HG03175 (cell line): ENCODE results near the gene ZNF358.

Experiments used
- ATAC-seq: cut with Tn5 transposase; IDR thresholded peaks from one replicate; pipeline ENCODE4 v1.9.1; 2021; ENCODE audit warnings: mild to moderate bottlenecking, moderate library complexity; ENCODE audit not compliant: unreplicated experiment

Gene ZNF358

DNA sequence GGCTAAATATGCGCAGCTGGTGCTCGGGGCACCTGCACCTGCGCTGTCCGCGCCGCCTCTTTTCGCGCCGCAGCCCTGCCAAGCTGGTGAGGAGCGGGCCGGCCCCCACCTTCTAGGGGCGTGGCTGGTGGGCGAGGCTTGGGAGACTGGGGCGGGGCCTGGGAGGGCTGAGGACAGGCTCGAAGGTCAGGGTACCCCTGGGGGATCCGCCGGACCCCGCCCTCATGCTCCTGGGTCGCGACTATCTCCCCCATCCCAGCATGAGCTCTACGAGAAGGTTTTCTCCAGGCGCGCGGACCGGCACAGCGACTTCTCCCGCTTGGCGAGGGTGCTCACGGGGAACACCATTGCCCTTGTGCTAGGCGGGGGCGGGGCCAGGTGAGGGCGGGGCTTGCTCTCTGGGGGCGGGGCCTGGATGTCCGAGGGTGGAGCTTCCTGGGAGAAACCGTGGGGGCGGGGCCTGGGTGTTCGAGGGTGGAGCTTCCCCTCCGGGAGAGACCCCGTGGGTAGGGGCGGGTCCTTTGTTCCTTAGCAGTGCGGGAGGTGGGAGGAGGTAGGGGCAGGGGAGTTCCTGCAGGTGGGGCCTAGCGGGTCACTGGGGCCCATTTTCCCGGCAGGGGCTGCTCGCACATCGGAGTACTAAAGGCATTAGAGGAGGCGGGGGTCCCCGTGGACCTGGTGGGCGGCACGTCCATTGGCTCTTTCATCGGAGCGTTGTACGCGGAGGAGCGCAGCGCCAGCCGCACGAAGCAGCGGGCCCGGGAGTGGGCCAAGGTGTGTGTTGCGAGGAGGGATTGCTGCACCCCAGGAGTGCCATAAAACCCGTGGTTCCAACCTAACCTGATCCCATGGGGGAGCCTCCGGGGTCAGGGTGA, 39.3 kb downstream of the ZNF358 start:
- no peak for ATAC-seq

DNA sequence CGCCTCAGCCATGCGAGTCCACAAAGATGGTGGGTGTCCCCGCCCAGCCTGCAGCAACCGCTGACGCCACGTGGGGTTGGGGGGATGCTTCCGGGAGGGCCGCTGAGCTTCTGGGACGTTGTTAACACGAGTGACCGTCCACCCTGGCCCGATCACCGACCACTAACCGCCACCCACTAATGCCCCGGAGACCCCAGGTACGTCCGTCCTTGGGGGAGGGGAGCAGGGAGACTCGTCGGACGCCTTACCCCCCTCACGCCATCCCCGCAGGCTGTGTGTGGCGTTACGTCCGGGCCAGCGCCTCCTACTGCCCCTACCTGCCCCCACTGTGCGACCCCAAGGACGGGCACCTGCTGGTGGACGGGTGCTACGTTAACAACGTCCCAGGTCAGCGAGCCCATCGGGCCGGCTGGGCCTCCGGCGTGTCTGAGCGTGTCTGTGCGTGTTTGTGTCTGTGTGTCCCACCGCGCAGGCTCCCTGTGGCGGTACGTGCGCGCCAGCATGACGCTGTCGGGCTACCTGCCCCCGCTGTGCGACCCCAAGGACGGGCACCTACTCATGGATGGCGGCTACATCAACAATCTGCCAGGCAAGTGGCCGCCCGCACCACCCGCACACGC, 40.9 kb downstream of the ZNF358 start:
- ATAC-seq, result no peak

DNA sequence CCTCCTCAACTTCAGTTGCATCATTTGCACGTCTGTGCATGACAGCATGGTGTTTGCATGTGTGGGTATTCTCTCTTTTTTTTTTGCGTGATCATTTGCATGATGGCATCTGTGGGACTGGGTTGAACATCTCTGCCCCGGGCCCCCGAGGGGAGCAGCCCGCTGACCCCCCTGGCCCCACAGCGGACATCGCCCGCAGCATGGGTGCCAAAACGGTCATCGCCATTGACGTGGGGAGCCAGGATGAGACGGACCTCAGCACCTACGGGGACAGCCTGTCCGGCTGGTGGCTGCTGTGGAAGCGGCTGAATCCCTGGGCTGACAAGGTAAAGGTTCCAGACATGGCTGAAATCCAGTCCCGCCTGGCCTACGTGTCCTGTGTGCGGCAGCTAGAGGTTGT, 42.8 kb downstream of the ZNF358 start:
- no peak for ATAC-seq

DNA sequence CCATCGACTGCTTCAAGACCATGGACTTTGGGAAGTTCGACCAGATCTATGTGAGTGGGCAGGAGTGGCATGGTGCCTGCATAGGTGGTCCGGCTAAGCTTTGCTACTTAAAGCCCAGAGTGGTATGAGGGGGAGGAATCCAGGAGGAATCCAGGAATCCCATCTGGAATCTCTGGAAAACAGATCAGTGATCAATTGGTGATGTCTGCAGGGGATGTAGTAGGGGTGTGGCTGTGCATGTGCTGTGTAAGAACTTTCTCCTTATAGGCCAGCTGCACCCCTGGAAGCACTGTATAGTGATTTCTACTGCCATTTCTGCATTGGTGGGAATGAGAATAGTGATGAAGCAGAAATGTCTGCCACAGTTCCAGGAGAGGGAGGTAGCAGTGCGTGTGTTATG, 43.2 kb downstream of the ZNF358 start:
- no peak for ATAC-seq

DNA sequence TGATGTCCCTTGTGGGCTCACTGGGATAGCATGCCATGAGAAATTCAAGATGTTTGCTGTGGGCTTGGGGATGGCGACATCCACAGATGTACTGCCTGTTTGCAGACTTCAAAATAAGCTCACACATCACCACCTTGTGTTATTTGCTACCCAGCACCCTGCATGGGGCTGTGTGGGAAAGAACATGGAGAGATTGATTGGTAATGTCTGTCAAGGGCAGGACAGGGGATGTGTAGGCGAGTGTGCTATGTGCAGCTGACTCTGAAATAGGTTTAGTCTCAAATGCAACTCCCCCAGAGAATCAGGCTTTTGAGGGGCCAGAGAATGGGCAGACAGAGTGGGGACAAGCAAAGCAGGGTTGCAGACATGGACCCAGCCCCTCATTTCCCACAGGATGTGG, 44.4 kb downstream of the ZNF358 start:
- ATAC-seq, result no peak

DNA sequence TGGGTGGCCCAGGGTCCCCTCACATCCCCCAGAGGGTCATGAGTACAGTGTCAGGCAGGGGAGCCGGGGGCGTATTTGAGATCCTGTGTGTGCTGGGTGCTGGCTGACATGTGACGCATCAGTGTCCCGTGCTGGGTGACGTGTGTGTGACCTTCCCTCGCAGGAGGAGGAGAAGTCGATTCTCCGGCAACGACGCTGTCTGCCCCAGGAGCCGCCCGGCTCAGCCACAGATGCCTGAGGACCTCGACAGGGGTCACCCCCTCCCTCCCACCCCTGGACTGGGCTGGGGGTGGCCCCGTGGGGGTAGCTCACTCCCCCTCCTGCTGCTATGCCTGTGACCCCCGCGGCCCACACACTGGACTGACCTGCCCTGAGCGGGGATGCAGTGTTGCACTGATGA, 45.4 kb downstream of the ZNF358 start:
- no peak for ATAC-seq

DNA sequence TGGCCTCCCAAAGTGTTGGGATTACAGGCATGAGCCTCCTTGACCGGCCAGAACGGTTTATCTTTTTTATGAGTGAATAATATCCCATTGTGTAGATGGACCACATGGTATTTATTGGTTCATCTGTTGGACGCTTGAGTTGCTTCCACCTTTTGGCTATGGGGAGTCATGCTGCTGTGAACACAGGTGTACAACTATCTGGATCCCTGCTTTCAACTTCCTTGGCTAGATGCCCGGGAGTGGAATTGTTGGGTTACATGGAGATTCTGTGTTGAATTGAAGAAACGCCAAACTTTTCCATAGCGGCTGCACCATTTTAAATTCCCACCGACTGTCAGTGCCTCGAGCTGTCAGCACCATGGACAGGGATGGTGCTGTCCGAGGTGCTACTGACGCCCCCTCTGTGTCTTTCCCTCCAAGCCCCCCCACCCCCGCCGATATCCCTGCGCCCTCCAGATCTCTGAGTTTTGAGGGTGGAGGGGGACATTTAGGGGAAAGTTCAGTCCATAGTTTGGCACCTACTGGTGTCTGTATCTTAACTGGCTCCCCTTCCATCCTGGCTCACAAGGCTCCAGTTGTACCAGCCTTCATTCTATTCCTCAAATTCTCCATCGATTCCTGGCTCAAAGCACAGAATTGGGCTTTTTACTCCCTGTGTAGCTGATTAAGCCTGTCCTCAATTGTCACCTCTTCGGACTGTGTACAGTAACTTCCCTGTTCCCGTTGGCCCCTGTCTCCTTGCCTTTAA, 46.9 kb downstream of the ZNF358 start:
- no peak for ATAC-seq

DNA sequence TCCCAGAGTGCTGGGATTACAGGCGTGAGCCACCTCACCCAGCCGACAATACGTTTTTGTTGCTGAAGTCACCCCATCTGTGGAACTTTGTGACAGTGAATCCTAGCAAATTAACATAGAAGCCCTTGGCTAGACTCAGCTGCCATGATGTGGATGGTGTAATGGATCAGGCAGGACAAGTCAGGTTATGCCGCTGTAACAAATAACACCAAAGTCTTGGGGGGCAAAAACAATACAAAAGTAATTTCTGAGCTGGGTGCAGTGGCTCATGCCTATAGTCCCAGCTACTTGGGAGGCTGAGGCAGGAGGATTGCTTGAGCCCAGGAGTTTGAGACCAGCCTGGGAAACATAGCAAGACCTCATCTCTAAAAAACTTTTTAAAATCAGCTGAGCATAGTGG, 49.0 kb downstream of the ZNF358 start:
- ATAC-seq, result no peak

DNA sequence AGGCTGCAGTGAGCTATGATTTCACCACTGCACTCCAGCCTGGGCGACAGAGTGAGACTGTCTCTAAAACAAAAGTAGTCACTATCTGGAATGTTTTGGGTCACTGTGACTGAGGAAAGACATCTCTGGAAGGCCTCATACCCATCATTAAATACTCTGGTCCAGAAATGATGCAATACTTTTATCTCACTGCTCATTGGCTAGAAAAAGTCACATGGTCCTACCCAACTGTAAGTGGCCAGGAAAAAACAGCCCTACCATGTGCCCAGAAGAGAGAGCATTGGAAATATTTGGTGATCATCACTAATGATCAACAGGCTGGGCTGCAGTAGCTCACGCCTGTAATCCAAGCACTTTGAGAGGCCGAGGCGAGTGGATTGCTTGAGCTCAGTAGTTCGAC, 49.4 kb downstream of the ZNF358 start:
- no peak for ATAC-seq
